Measurements from ENCODE around the gene PROZ.
"Not testable (repeated sequence)": the region's sequence is repeated elsewhere in the genome, so short reads cannot be mapped to it uniquely, and the experiment has no call there.

Gene PROZ

GRCh38 chr13:113158946-113159345 lies 498 bp downstream of the PROZ start:
- DNase-seq: no peak

DNA sequence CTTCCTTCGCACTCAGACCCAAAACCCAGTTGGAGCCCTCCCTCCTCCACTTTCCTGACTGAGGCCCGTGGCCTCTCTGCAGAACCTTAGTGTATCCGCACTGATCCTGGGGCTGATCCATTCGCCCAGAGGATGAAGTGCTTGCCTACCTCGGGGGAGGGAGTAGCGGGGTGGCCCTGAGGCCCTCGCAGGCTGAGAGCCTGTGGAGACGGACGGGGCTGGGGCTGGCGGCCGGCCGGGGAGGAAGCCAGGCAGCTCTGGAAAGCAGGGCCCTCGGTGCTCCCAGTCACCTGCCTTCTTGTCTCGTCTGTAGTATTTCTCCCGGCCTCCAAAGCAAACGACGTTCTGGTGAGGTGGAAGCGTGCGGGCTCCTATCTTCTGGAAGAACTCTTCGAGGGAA lies 1.3 kb downstream of the PROZ start:
- DNase-seq: no peak

- DNase-seq: no peak
These were observed 2.5 kb downstream of the PROZ start for GRCh38 chr13:113160983-113161382.

- no peak for DNase-seq
These were observed 3.0 kb downstream of the PROZ start for GRCh38 chr13:113161433-113161832.

DNA sequence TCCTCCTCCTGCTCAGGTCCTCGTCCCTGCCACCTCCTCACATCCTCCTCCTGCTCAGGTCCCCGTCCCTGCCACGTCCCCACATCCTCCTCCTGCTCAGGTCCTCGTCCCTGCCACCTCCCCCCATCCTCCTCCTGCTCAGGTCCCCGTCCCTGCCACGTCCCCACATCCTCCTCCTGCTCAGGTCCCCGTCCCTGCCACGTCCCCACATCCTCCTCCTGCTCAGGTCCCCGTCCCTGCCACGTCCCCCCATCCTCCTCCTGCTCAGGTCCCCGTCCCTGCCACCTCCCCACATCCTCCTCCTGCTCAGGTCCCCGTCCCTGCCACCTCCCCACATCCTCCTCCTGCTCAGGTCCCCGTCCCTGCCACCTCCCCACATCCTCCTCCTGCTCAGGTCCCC lies 3.5 kb downstream of the PROZ start:
- not testable (repeated sequence) for DNase-seq

GRCh38 chr13:113162783-113163685 lies 4.6 kb downstream of the PROZ start:
- no peak for DNase-seq

DNA sequence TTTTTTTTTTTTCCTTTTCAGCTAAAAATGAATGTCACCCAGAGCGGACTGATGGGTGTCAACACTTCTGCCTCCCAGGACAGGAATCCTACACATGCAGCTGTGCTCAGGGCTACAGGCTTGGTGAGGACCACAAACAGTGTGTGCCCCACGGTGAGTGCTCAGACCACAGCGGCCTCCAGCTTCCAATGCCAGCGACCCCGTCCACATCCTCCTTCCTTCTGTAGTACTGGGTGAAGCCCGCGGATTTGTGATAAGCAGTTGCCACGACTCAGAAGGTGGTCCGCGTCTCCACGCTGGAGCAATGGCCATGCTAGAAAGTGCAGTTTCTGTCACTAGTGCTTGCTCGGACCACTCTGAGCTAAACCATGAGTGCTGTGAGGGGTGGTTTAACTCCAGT lies 6.0 kb downstream of the PROZ start:
- DNase-seq: no peak

DNA sequence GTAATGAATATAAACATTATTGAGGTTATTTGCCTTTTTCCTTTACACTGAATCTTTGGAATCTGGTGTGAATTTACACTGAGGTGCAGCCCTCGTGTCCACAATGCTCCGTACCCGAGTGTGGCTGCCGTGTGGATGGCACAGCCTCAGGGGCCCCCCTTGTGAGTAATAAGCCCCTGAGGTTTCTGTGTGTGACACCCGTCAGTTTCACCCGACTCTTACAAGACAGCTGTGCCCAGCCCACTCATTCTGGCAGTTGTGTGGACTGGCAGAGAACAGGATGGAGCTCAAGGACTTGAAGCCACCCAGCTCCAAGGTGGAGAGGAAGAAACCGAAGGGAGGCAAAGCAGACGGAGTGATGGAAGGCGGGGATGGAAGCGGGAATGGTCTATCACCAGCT lies 7.8 kb downstream of the PROZ start:
- DNase-seq: no peak

DNA sequence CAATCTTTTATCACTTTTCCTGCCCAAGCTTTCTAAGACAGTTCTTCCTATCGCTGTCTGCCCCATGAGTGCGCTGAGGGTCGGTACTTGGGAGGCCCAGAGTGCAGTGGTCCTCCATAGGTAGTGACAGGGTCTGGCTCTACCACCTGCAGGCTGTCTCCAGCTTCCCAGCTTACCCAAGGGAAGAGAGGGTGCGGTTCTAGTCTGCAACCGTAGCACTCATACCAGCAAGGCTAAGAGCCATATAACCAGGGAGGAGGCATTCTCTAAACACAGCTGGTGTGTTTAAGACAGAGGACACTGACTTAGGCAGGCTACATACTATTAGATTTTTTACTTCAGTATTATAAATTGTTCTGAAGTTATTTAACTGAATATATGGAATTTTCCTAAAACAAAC lies 8.2 kb downstream of the PROZ start:
- DNase-seq: no peak

GRCh38 chr13:113167155-113167554 lies 8.7 kb downstream of the PROZ start:
- DNase-seq: no peak

GRCh38 chr13:113167575-113167974 lies 9.1 kb downstream of the PROZ start:
- no peak for DNase-seq

DNA sequence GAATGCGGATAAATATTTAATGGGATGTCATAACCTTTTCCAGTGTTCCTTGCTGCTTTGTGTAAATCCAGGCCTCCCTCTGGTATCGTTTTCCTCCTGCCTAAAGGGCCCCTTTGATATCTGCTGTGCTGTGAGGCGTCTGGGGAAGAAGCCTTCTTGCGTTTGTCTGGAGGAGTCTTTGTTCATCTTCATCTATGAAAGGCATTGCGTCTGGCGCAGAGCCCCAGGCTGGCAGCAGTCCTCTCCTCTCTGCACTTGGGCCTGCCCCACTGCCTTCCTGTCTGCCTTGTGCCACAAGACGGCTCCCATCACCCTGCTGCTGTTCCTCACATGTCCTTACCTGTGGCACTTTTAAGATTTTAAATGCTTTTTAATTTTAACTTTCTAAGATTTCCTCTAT lies 9.8 kb downstream of the PROZ start:
- no peak for DNase-seq

GRCh38 chr13:113169277-113170272 lies 11.1 kb downstream of the PROZ start:
- DNase-seq: no peak

DNA sequence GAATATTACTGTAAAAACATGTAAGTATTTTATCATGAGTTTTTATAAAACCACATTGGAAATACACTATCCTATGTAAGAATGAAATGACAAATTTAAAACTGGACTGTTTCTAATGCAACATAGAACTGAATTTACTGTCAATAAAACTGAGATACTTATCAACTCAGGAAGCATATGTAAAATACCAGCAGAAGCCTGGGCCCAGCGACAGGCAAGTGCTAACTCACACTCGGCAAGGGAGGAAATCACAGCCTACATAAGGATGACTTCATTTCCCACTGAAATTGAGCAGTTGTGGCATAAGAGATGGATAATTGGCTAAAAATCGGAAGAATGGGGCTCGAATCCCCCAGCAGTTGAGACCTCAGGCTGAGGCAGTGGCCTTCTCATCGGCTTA lies 12.1 kb downstream of the PROZ start:
- no peak for DNase-seq

DNA sequence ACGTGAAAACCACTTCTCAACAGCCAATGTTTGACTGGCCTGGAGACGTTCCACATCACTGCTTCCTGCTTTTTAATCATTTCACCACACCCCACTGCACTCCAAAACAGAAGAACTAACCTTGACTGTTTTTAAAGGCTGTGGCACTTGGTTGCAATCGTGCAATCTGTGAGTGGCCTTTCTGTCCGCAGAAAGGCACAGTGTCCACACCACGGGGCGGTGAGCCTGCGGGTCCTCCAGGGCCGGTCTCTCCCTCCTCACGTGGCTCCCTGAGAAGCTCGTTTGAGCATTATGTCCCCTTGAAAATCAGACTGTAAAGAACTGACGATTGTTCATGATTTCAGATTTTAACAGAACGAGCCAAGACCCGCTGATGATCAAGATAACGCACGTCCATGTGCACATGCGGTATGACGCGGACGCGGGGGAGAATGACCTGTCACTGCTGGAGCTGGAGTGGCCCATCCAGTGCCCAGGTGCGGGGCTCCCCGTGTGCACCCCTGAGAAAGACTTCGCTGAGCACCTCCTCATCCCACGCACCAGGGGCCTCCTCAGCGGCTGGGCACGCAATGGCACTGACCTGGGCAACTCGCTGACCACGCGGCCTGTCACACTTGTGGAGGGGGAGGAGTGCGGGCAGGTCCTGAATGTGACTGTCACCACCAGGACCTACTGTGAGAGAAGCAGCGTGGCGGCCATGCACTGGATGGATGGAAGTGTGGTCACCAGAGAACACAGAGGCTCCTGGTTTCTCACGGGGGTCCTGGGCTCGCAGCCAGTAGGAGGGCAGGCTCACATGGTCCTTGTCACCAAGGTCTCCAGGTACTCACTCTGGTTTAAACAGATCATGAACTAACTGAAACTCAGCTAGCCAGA lies 13.0 kb downstream of the PROZ start:
- no peak for DNase-seq

DNA sequence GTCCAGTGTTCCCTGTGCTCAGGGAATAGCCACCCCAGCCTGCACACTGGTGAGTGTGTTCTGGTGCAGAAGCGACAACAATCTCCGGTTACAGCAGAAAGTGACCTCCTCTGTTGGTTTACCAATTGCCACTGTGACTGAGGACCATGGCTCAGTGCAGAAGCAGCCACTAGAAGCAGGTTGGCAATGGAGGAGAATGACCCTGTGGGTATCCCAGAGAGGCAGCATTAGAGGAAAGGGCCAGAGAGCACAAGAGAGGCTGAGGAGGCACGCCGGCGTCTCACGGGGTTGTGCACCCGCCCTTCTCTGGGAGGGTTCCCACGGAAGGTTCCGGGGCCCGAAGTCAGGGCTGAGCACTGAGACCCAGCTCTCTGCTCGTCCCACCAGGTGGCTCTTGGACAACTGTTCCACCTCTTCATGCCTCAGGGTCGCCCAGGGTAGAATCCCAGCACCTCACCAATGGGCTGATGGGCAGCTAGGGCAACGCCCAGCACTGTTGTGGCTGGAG lies 14.0 kb downstream of the PROZ start:
- no peak for DNase-seq

- peak; percentile 75 to 84 for DNase-seq
These were observed 17.8 kb downstream of the PROZ start for GRCh38 chr13:113176280-113176679.

DNA sequence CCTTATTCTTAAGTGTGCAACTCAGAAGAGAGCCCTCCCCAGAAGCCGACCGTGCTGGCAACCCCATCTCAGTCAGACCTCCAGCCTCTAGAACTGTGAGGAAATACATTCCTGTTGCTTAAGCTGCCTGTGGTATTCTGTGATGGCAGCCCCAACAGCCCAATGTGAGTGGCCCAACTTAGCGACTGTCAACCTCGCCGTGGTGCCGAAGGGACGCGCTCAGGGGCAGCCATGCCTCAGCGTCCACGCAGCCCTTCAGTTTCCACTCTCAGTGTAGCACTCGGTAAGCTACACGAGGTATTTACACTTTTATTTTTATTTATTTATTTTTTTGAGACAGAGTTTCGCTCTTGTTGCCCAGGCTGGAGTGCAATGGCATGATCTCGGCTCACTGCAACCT lies 18.4 kb downstream of the PROZ start:
- DNase-seq: no peak

GRCh38 chr13:113178070-113178895 lies 19.8 kb downstream of the PROZ start:
- no peak for DNase-seq

DNA sequence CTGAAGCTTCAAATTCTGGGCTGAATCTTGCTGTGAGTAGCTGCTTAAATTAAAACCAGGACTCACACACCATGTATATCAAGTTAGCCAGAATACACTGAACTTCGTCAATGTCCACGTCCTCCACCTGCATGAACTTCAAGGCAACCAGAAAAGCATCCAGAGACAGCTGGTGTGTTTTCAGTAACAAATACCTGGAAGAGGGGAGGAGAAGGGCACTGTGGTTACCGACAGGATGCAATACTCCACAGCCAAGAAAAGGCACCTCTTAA lies 20.4 kb downstream of the PROZ start:
- DNase-seq: no peak

DNA sequence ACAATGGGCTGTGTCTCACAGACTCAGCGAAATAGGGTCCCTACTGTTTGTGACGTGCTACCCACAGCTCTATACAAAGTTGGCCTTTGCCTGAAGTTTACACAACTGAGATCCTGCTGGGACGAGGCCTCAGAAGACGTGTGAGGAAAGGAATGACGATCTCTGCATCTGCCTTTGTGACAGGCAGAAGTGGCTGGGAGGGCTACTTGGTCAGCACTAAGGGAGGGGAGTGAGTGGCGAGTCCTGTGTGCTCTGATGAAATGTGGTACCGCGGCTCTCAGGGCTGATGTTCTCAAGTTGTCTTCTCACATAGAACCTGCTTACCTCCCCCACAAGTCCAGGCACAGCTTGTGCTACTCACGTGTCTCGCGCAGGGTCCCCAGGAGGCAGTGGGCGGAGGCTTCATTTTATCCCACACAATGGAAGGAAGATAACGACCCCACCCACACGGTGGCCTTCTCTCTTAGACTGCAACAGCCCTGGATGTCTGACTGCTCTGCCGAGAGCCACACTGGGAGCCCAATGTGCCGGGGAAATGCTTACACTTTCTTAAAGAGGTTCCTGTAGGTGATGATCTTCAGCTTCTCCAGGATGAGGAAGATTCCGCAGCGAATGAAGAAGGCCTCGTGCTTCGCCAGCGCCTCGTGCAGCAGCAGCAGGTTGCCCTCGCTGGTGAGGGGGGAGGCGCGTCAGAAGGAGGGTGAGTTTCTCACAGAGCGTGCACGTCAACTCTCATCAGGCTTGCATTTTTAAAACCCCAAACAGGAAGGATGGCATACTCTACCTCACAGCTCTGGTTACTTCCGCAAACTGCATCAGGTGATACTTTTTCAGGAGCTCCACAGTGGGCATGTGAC lies 21.2 kb downstream of the PROZ start:
- DNase-seq: peak; percentile 23 to 41
